ENCODE measurements around the gene MMP28.

GRCh38 chr17:35821308-35821707 lies 25.9 kb upstream of the MMP28 start:
- TF ChIP-seq CTCF (IDR thresholded peaks at IDR 0.05; ENCODE audit: low read length) (no peak), EZH2 (IDR thresholded peaks at IDR 0.05; ENCODE audit: borderline replicate concordance, low read length) (no peak)
